RWPE2 (cell line): ENCODE results near the gene SPTB.

ENCODE experiments used
- ATAC-seq: fragments of 200-7000 bp; cut with Tn5 transposase; 3 replicates; pipeline ENCODE4 v1.9.1; 2021; ENCODE audit warnings: low read depth
- DNase-seq: peaks from one replicate; pipeline ENCODE4 v3.0.0-alpha.2; 2020; ENCODE audit warnings: low spot score
- H3K27ac ChIP-seq: fragments of 450-650 bp; 2 replicates; pipeline ENCODE4 v1.5.1; 2017; ENCODE audit warnings: mild to moderate bottlenecking; ENCODE audit not compliant: poor library complexity, severe bottlenecking
- H3K27me3 ChIP-seq: fragments of 250-450 bp; sonication (Bioruptor Pico); 2 replicates; pipeline ENCODE4 v1.5.1; 2021; ENCODE audit warnings: mild to moderate bottlenecking, moderate library complexity; ENCODE audit not compliant: insufficient read depth, poor library complexity, severe bottlenecking
- H3K36me3 ChIP-seq: fragments of 250-450 bp; sonication (Bioruptor Pico); 2 replicates; pipeline ENCODE4 v1.5.1; 2020; ENCODE audit warnings: low read depth, mild to moderate bottlenecking, moderate library complexity
- H3K4me1 ChIP-seq: fragments of 250-450 bp; sonication (Bioruptor Pico); 2 replicates; pipeline ENCODE4 v1.5.1; 2021; ENCODE audit warnings: mild to moderate bottlenecking, moderate library complexity; ENCODE audit not compliant: insufficient read depth, poor library complexity, severe bottlenecking
- H3K4me3 ChIP-seq: fragments of 250-450 bp; sonication (Bioruptor Pico); 2 replicates; pipeline ENCODE4 v1.5.1; 2021; ENCODE audit warnings: mild to moderate bottlenecking, moderate library complexity; ENCODE audit not compliant: severe bottlenecking
- H3K9me3 ChIP-seq: fragments of 250-450 bp; sonication (Bioruptor Pico); 2 replicates; pipeline ENCODE4 v1.5.1; 2021; ENCODE audit warnings: mild to moderate bottlenecking, moderate library complexity; ENCODE audit not compliant: severe bottlenecking
- TF ChIP-seq, protein P1 (sequence below): fragments of 450-650 bp; IDR thresholded peaks from one replicate; pipeline ENCODE4 v1.5.1; 2017; ENCODE audit warnings: mild to moderate bottlenecking, moderate library complexity; ENCODE audit not compliant: poor library complexity, severe bottlenecking

The SPTB gene

DNA sequence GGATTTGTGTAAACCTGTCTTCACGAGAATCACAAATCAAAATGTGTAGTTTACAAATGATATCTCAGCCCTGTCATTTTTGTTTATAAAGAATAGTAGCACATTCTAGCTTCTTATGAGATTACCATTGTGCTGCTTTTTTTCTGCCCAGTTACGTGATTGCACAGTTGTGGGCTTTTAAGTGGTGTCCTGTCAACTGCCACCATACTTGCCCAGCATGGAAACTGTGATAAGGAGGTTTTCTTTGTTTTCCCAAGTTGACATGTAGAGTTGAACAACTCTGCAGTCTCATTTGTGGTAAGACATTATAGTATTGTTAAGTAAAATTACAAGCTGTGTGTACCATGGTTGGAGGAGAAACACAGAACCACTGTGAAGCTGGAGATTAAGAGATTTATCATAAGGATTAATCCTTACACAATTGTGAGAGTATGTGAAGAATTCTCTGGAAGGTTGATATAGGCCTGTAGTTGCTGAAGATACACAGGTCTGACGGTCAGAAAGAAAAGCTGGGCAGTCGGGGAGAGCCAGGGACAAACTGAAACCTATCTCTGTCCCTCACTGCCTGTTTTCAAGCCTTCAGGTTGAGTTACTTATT lies 46.8 kb upstream of the SPTB start:
- no peak for ATAC-seq

DNA sequence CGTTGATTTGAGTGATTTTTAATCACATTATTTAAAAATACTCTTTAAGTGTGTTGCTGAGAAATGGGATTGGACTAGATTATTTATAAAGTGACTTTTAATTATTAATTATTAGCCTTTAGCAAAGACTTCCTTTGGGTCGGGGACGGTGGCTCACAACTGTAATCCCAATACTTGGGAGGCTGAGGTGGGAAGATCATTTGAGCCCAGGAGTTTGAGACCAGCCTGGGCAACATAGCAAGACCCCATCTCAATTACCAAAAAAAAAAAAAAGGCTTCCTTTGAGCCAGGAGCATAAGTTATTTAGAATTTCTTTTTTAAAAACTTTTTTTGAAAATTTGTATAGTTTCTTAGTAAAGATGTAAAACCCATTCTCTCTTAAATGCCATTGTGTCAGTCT lies 43.3 kb upstream of the SPTB start:
- Histone ChIP-seq H3K36me3 (peaks cover 74% of the 10 kb centered on the region), H3K27me3 (no peaks in the 10 kb centered on the region), H3K27ac (no peak overlapping the region), H3K9me3 (no peaks in the 10 kb centered on the region), H3K4me1 (no peaks in the 10 kb centered on the region), H3K4me3 (no peak overlapping the region)
- TF ChIP-seq, protein P1, sequence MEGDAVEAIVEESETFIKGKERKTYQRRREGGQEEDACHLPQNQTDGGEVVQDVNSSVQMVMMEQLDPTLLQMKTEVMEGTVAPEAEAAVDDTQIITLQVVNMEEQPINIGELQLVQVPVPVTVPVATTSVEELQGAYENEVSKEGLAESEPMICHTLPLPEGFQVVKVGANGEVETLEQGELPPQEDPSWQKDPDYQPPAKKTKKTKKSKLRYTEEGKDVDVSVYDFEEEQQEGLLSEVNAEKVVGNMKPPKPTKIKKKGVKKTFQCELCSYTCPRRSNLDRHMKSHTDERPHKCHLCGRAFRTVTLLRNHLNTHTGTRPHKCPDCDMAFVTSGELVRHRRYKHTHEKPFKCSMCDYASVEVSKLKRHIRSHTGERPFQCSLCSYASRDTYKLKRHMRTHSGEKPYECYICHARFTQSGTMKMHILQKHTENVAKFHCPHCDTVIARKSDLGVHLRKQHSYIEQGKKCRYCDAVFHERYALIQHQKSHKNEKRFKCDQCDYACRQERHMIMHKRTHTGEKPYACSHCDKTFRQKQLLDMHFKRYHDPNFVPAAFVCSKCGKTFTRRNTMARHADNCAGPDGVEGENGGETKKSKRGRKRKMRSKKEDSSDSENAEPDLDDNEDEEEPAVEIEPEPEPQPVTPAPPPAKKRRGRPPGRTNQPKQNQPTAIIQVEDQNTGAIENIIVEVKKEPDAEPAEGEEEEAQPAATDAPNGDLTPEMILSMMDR = no peak
- ATAC-seq (no peak), DNase-seq (no peak)

More for the DNA sequence above, 46.8 kb upstream of the SPTB start:
- Histone ChIP-seq H3K27ac (no peak overlapping the region), H3K4me1 (no peaks in the 10 kb centered on the region), H3K9me3 (no peaks in the 10 kb centered on the region), H3K27me3 (no peaks in the 10 kb centered on the region), H3K4me3 (no peak overlapping the region), H3K36me3 (peaks cover 85% of the 10 kb centered on the region)
- TF ChIP-seq, protein P1 = no peak
- no peak for DNase-seq

DNA sequence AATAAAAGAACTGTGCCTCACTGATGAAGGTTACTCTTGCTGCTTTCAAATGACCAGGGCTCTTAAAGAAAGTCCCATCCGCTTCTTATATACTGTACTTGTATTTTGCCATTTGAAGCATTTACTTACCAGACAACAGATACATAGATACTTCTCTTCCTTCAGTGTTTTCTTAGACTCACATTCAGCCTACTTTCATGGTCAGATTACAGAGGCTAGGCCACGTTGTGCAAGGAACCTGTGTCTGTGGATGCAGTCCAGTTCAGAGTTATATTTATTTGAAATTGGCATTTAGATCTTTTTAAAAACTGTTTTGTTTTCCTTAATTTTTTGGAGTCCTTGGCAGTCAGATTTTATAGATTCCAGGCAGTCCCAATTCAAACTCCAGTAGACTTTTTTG lies 40.8 kb upstream of the SPTB start:
- TF ChIP-seq, protein P1 = no peak
- DNase-seq (no peak), ATAC-seq (no peak)
- Histone ChIP-seq H3K4me1 (no peaks in the 10 kb centered on the region), H3K4me3 (no peak overlapping the region), H3K9me3 (no peaks in the 10 kb centered on the region), H3K27me3 (no peaks in the 10 kb centered on the region), H3K27ac (no peak overlapping the region), H3K36me3 (peaks cover 52% of the 10 kb centered on the region)

DNA sequence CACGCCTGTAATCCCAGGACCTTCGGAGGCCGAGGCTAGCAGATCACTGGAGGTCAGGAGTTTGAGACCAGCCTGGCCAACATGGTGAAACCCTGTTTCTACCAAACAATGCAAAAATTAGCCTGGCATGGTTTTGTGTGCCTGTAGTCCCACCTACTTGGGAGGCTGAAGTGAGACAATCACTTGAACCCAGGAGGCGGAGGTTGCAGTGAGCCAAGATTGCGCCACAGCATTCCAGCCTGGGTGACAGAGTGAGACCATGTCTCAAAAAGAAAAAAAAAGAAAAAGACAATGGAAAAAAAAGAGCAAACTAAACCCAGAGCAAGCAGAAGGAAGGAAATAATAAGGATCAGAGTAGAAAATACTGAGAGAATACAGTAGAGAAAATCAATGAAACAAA lies 39.9 kb upstream of the SPTB start:
- Histone ChIP-seq H3K9me3 (no peaks in the 10 kb centered on the region), H3K4me1 (peaks cover 5% of the 10 kb centered on the region), H3K27me3 (no peaks in the 10 kb centered on the region), H3K27ac (no peak overlapping the region), H3K36me3 (peaks cover 44% of the 10 kb centered on the region), H3K4me3 (no peak overlapping the region)
- TF ChIP-seq, protein P1 = no peak
- DNase-seq (no peak), ATAC-seq (no peak)

DNA sequence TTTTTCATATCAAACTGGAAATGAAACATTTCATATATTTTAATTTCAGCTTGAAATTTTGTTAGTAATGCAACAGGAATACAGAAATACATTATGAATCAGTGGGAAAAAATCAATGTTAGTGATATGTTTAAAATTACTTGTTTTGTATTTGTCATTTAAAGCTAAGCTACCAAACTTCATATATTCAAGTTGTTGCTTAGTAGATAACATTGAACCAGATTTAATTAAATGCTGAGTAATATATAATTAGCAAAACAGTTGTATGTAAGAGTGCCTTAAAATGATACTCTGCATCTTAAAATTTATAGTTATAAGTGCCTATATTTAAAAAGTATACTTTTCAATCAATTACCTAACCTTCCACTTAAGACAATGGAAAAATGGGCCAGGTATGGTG lies 39.5 kb upstream of the SPTB start:
- peaks cover 5% of the 10 kb centered on the region for H3K4me1 ChIP-seq
- no peak for ATAC-seq
- no peak for DNase-seq
- no peaks in the 10 kb centered on the region for H3K27me3 ChIP-seq
- H3K9me3 ChIP-seq = no peaks in the 10 kb centered on the region
- H3K4me3 ChIP-seq = no peak overlapping the region
- no peak overlapping the region for H3K27ac ChIP-seq
- TF ChIP-seq, protein P1 = no peak
- peaks cover 40% of the 10 kb centered on the region for H3K36me3 ChIP-seq
